PC-3 (cell line): ENCODE results near the gene CEP78.

Experiments
- EZH2 ChIP-seq: fragments of 300-600 bp; sonication (generic); IDR thresholded peaks from one replicate; pipeline ENCODE4 v1.6.1; 2017; ENCODE audit warnings: antibody characterized with exemption, mild to moderate bottlenecking, low read length; ENCODE audit not compliant: unreplicated experiment
- EZH2phosphoT487 ChIP-seq: fragments of 300-600 bp; sonication (generic); IDR thresholded peaks from 2 replicates; pipeline ENCODE4 v1.6.1; 2018; ENCODE audit warnings: mild to moderate bottlenecking, antibody characterized with exemption, low read length, borderline replicate concordance
- TF ChIP-seq, protein P1 (sequence below): fragments of 300-600 bp; sonication (generic); conservative IDR thresholded peaks from 2 replicates; pipeline ENCODE4 v1.5.1; 2017; ENCODE audit warnings: antibody characterized with exemption, low read depth, mild to moderate bottlenecking, low read length

DNA sequence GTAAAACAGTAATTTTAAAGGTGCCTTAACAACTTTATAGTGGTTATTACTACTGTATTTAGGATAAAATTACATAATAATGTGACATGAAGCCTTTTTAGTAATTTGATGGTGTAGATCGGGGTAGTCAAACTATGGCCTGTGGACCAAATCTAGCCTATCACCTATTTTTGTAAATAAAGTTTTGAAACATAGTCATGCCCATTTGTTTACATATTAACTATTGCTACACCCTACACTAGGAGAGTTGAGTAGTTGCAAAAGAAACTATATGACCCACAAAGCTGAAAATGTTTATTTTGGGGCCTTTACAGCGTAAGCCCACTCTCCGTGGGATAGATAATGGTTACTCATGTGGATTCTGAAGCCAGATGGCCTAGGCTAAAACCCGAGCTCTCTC is 6.2 kb downstream of the CEP78 start:
- TF ChIP-seq, protein P1, sequence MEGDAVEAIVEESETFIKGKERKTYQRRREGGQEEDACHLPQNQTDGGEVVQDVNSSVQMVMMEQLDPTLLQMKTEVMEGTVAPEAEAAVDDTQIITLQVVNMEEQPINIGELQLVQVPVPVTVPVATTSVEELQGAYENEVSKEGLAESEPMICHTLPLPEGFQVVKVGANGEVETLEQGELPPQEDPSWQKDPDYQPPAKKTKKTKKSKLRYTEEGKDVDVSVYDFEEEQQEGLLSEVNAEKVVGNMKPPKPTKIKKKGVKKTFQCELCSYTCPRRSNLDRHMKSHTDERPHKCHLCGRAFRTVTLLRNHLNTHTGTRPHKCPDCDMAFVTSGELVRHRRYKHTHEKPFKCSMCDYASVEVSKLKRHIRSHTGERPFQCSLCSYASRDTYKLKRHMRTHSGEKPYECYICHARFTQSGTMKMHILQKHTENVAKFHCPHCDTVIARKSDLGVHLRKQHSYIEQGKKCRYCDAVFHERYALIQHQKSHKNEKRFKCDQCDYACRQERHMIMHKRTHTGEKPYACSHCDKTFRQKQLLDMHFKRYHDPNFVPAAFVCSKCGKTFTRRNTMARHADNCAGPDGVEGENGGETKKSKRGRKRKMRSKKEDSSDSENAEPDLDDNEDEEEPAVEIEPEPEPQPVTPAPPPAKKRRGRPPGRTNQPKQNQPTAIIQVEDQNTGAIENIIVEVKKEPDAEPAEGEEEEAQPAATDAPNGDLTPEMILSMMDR: no peak
- TF ChIP-seq EZH2phosphoT487: no peak
- no peak for TF ChIP-seq EZH2
